Stimulated activated CD4-positive, alpha-beta T cell treated with anti-CD3 and anti-CD28 coated beads, Interleukin-4, amount 100 ng/mL, for 1 hour (primary cell): ENCODE data around the gene AFF2.
A peak's percentile ranks its signal among the peaks of the same experiment; 100 is the strongest.

ENCODE experiments used
- DNase-seq: peaks from one replicate; pipeline ENCODE4 v3.0.0-alpha.2; 2020

The AFF2 gene

GRCh38 chrX:148500423-148501385, at the start of gene AFF2:
Gene AFF2 (plus strand): TSS chrX:148500617. CDS start chrX:148501098, 481 bp downstream.
- DNase-seq = peak; percentile 62

- DNase-seq = no peak
Measured at GRCh38 chrX:148457279-148457678, 43.1 kb upstream of the AFF2 start.

- no peak for DNase-seq
Measured at GRCh38 chrX:148459343-148459742, 41.1 kb upstream of the AFF2 start.

GRCh38 chrX:148466292-148466691, 34.1 kb upstream of the AFF2 start:
- no peak for DNase-seq

- no peak for DNase-seq
Measured at GRCh38 chrX:148470324-148470723, 30.1 kb upstream of the AFF2 start.

- no peak for DNase-seq
Measured at GRCh38 chrX:148474030-148474429, 26.4 kb upstream of the AFF2 start.

- DNase-seq = no peak
Measured at GRCh38 chrX:148492057-148492456, 8.4 kb upstream of the AFF2 start.

GRCh38 chrX:148495176-148495575, 5.2 kb upstream of the AFF2 start:
- DNase-seq = no peak

- DNase-seq = no peak
Measured at GRCh38 chrX:148498067-148498466, 2.4 kb upstream of the AFF2 start.

- no peak for DNase-seq
Measured at GRCh38 chrX:148499638-148500422, 587 bp upstream of the AFF2 start.

GRCh38 chrX:148501386-148502066, 1.1 kb downstream of the AFF2 start:
- no peak for DNase-seq

GRCh38 chrX:148504506-148504905, 4.1 kb downstream of the AFF2 start:
- no peak for DNase-seq

- no peak for DNase-seq
Measured at GRCh38 chrX:148507418-148507817, 7.0 kb downstream of the AFF2 start.

GRCh38 chrX:148512453-148512852, 12.0 kb downstream of the AFF2 start:
- no peak for DNase-seq

- DNase-seq = no peak
Measured at GRCh38 chrX:148513661-148514060, 13.2 kb downstream of the AFF2 start.

- no peak for DNase-seq
Measured at GRCh38 chrX:148517176-148517575, 16.8 kb downstream of the AFF2 start.

GRCh38 chrX:148522006-148522405, 21.6 kb downstream of the AFF2 start:
- no peak for DNase-seq

GRCh38 chrX:148523303-148524080, 23.1 kb downstream of the AFF2 start:
- DNase-seq = no peak

GRCh38 chrX:148530464-148531077, 30.2 kb downstream of the AFF2 start:
- DNase-seq = peak; percentile 1

- no peak for DNase-seq
Measured at GRCh38 chrX:148534291-148534690, 33.9 kb downstream of the AFF2 start.

- no peak for DNase-seq
Measured at GRCh38 chrX:148535639-148536038, 35.2 kb downstream of the AFF2 start.

- no peak for DNase-seq
Measured at GRCh38 chrX:148536961-148537360, 36.5 kb downstream of the AFF2 start.
